H1 (cell line): Measurements from ENCODE around the gene ZNF830. TPM values are rescaled to one million over a fixed set of nuclear protein-coding genes. Genes with fewer than 3 reads are reported as not detected.

Experiments
- PHF8 ChIP-seq: fragments of 200-600 bp; sonication (generic); conservative IDR thresholded peaks from 2 replicates; pipeline ENCODE4 v1.7.1; 2012; ENCODE audit warnings: low read depth, mild to moderate bottlenecking, inconsistent platforms, low read length, moderate library complexity
- polyA plus RNA-seq, 7 experiments: library from polyadenylated mRNA; depleted of rRNA in 3 of 7; stranded (reverse) in 5 of 7; unstranded in 2 of 7; fragments of >200 nt in 5 of 7; fragments of 200-250 nt in 2 of 7; gene quantifications; 1 replicate in 5 of 7; 2 replicates in 1 of 7; 4 replicates in 1 of 7; pipeline versions ENCODE4 v1.2.1 to v1.2.3, GENCODE V29; 2011 to 2013; ENCODE audit warnings: missing spikeins in 2 of 7, mixed read lengths in 2 of 7
- total RNA-seq: library from RNA; stranded (reverse); fragmentation: NEBNext Ultra II Directional; extraction: Animal tissue kit (Norgen Biotek cat#: 25700); gene quantifications from 2 replicates; pipeline ENCODE4 v1.2.1, GENCODE V29; 2021

Gene ZNF830
- total and polyA plus RNA-seq, 2 of the 8 experiments (the other 6 are each of a cell fraction or from before 2014, with no cell fraction given) = 4.2 to 19.9 TPM

DNA sequence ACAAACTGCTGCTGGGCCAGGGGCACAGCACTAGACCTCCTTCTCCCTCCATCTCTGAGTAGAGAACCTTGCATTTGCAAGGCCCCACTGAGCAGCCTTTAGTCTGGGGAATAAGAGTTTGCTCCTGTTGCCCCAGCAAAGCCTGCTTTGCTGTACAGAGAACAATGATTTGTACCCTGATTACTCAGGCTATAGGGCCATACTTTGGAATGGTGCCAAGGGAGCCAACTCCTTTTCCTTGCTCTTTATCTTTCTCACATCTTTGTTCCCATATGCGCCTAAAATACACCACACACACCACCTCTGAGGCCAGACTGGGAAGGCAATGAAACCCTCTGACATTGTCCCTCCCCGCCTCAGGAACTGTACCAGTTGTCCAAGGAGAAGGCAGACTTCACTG lies 40.2 kb downstream of the ZNF830 start (continued):
- no peak for TF ChIP-seq PHF8
